ENCODE measurements around the gene NACAD. TPM values are rescaled to one million over a fixed set of nuclear protein-coding genes. Genes with fewer than 3 reads are reported as not detected.

Gene NACAD
- total RNA-seq, 1 donor from 2014 or later, result 1.0 TPM

DNA sequence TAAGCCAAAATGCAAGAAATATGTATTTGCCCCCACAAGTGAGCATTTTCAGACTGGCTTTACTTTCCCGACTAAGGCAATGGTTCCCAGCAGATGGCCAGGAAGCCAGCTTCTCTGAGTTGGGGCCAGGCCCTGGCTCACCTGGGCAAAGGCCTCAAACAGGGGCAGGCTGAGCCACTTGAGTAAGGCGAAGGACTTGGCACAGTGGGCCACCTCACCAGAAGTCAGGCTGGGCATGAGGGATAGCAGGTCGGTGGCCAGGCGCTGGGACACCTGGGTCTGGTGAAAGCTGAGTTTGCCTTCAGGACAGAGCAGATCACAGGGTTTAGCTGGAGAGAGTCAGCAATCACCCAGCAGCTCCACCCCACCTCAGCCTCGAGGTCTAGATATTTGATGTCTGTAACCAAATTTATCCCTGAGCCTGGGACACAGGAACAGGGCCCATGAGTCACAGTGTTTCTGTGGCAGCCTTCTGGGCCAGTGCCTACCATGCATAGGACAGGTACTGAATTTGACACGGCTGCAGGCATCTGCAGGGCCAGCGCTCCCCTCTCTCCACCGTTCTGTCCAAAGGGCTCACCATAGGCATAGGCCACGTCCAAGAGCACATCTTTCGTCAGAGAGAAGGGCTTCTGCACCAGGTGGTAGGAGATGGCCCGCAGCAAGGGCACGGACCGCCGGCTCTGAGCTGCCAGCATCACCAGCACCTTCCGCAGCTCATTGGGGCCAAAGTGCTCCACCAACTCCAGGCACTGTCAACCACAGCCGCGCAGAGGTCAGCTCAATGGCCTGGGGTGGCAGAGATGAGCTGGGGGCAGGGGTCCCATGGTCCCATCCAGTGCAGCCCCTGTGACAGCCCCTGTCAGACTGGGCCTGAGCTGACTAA is 15.4 kb upstream of the NACAD start:
- Histone ChIP-seq H3K9ac (ENCODE audit: low read depth in 1 of 3, low read length in 3 of 3) (no peak overlapping the region), H3K9me3 (ENCODE audit: control insufficient read depth in 3 of 3, low read length in 3 of 3) (no peaks in the 10 kb centered on the region), H3K27me3 (ENCODE audit: control insufficient read depth in 3 of 3, insufficient read depth in 3 of 3, low read length in 3 of 3) (no peaks in the 10 kb centered on the region), H3K4me1 (ENCODE audit: control insufficient read depth in 3 of 3, insufficient read depth in 3 of 3, low read length in 3 of 3) (peaks cover 21 to 43% (median 28%) of the 10 kb centered on the region in 3 donors), H3K36me3 (ENCODE audit: control insufficient read depth in 3 of 3, insufficient read depth in 3 of 3, low read length in 3 of 3) (peaks cover 96 to 100% (median 97%) of the 10 kb centered on the region in 3 donors), H3K27ac (ENCODE audit: low read depth, low read length) (peak overlapping the region; percentile 13), H3K4me3 (ENCODE audit: low read length in 3 of 3) (no peak overlapping the region)

DNA sequence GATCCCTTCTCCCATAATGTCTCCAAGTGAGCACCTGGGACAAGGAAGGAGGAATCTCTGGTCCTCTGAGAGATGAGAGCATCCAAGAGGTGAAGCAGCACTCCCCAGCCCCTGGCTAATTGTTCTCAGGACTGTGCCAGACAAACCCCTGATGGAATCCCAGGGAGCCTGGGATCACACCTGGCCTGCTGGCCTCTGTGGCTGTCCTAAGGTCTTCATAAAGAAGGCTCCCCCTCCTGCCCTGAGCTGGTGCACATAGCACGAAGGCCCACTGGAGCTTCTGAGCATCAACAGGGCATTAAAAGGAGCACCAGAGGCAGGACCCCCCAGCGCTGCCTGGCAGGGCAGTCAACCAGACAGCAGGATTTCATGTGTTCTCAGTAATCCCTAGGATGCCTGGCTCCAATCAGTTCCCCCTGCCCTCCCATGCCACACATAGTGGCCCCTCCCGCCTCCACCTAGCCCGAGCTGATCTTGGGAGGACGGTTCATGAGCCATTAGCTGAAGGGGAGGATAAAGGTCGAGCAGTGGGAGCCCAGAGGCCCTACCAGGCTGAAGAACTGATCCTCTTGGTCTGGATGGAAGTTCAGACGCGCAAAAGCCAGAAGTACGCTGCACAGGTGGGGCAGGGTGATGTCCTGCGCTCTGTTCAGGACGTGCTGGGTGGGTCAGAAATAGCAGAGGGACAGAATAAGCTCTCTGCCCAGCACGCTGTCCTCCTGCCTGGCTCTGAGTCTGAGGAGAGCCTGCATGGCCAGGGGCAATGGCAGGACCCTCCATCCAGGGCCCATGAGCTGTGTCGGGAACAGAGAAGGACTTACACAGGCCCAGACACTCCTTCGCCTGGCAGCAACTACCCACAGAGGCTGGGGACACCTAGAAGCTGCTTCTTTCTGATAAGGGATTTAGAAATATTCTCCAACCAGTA is 14.3 kb upstream of the NACAD start:
- peaks cover 88 to 94% (median 93%) of the 10 kb centered on the region in 3 donors for H3K36me3 ChIP-seq (ENCODE audit: control insufficient read depth in 3 of 3, insufficient read depth in 3 of 3, low read length in 3 of 3)
- no peak overlapping the region for H3K27ac ChIP-seq (ENCODE audit: low read depth, low read length)
- H3K4me1 ChIP-seq (ENCODE audit: control insufficient read depth in 3 of 3, insufficient read depth in 3 of 3, low read length in 3 of 3), result peaks cover 11 to 31% (median 18%) of the 10 kb centered on the region in 3 donors
- no peak overlapping the region for H3K4me3 ChIP-seq (ENCODE audit: low read length in 3 of 3)
- H3K9ac ChIP-seq (ENCODE audit: low read depth in 1 of 3, low read length in 3 of 3), result no peak overlapping the region
- no peaks in the 10 kb centered on the region for H3K9me3 ChIP-seq (ENCODE audit: control insufficient read depth in 3 of 3, low read length in 3 of 3)
- H3K27me3 ChIP-seq (ENCODE audit: control insufficient read depth in 3 of 3, insufficient read depth in 3 of 3, low read length in 3 of 3), result no peaks in the 10 kb centered on the region

DNA sequence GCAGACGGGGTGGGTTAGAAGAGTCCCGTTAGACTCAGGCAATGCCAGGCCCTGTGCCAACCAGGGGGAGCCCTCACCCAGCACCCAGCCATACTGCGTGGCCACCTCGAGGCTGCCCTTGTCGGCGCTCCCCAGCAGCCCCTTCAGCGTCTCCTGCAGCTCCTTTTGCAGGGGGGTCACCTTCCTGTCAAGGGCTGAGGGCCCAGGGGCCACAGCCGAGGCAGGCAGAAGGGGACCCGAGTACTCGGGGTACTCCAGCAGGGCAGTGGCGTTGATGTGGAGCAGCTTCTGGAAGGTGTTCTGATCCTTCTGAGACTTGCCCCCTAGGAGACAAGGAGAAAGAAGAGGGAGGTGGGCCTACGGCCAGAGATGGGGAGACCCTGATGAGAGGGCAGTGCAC is 13.0 kb upstream of the NACAD start:
- H3K9ac ChIP-seq (ENCODE audit: low read depth in 1 of 3, low read length in 3 of 3), result no peak overlapping the region
- peaks cover 76 to 83% (median 80%) of the 10 kb centered on the region in 3 donors for H3K36me3 ChIP-seq (ENCODE audit: control insufficient read depth in 3 of 3, insufficient read depth in 3 of 3, low read length in 3 of 3)
- no peaks in the 10 kb centered on the region for H3K9me3 ChIP-seq (ENCODE audit: control insufficient read depth in 3 of 3, low read length in 3 of 3)

DNA sequence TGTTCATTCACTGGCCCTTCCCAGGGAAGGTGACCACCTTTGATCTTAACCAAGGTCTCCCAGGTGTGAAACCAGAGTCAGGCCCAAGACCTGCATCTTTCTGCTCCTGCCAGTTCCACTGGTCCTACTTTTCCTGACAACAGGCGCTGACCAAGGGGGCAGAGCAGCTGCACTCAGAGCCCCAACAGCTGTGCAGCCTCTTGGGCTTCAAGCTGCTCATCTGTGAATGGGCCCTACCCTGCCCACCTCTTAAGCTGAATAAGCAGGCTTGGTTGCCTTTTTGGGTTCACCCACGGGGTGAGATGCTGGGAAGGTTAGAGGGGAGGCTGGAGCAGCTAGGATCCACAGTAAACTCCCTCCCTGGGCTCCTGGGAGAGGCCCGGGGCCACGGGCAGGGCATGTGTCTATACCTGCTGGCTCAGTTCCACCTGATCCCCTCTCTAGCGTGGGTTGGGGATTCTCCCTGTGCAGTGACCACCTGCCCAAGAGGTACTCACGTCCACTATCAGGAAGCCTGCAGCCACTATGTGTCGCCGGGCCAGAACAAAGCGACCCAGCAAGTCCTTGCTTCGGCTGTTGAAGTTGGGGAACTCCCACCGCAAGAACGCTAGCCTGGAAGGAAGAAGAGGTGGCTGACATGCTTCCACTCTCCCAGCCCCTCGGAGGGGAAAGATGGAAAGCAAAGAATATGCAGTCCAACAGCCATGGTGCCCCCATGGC is 12.2 kb upstream of the NACAD start:
- H3K27ac ChIP-seq (ENCODE audit: low read depth, low read length), result no peak overlapping the region
- H3K4me1 ChIP-seq (ENCODE audit: control insufficient read depth in 3 of 3, insufficient read depth in 3 of 3, low read length in 3 of 3), result peaks cover 6 to 14% (median 11%) of the 10 kb centered on the region in 3 donors
- no peaks in the 10 kb centered on the region for H3K9me3 ChIP-seq (ENCODE audit: control insufficient read depth in 3 of 3, low read length in 3 of 3)
- H3K4me3 ChIP-seq (ENCODE audit: low read length in 3 of 3), result no peak overlapping the region
- H3K27me3 ChIP-seq (ENCODE audit: control insufficient read depth in 3 of 3, insufficient read depth in 3 of 3, low read length in 3 of 3), result no peaks in the 10 kb centered on the region
- H3K9ac ChIP-seq (ENCODE audit: low read depth in 1 of 3, low read length in 3 of 3), result no peak overlapping the region
- peaks cover 70 to 75% (median 73%) of the 10 kb centered on the region in 3 donors for H3K36me3 ChIP-seq (ENCODE audit: control insufficient read depth in 3 of 3, insufficient read depth in 3 of 3, low read length in 3 of 3)

More for the DNA sequence above, 13.0 kb upstream of the NACAD start:
- Histone ChIP-seq H3K4me1 (ENCODE audit: control insufficient read depth in 3 of 3, insufficient read depth in 3 of 3, low read length in 3 of 3) (peaks cover 6 to 19% (median 11%) of the 10 kb centered on the region in 3 donors), H3K27me3 (ENCODE audit: control insufficient read depth in 3 of 3, insufficient read depth in 3 of 3, low read length in 3 of 3) (no peaks in the 10 kb centered on the region), H3K4me3 (ENCODE audit: low read length in 3 of 3) (no peak overlapping the region), H3K27ac (ENCODE audit: low read depth, low read length) (no peak overlapping the region)

DNA sequence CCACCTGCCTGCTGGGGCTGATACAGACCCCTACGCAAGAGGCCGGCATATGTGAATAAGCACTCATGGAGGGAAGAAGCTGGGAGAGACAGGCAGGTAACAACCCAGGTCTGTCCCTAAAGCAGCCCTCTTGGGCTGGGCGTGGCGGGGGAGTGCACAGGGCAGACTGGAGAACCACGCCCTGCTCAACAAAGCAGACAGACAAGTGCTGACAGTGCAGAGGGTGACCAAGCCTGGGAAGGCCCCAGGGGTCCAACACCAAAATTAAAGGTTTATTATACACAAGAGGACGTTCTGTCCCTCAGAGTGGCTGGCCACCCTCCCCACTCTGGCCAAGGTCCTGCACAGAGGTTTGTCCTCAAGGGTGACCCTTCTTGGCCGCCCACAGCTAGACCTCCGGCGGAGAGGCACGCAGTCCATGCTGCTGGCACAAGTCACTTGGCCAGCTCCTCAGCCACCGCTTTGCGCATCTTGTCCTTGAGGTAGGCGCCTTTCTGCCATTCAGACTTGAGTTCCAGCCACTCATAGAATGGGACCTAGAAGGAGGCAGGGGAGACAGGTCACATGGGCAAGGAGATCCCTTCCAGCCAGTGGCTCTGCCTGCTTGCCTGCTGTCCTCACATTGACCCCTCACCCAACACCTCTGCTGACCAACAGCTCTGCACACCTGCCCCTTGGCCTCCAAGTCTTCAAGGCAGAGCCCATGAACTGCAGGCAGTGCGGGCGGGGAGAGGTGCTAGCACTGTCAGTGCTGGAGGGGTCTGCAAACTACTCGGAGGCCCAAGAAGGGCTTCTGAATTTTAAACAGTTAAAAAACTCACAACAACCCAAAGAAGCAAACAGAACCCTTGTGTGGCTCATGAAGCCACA is 11.4 kb upstream of the NACAD start:
- H3K27ac ChIP-seq (ENCODE audit: low read depth, low read length), result no peak overlapping the region
- H3K27me3 ChIP-seq (ENCODE audit: control insufficient read depth in 3 of 3, insufficient read depth in 3 of 3, low read length in 3 of 3), result no peaks in the 10 kb centered on the region
- H3K4me3 ChIP-seq (ENCODE audit: low read length in 3 of 3), result no peak overlapping the region
- peaks cover 0 to 7% (median 4%) of the 10 kb centered on the region in 3 donors for H3K4me1 ChIP-seq (ENCODE audit: control insufficient read depth in 3 of 3, insufficient read depth in 3 of 3, low read length in 3 of 3)
- H3K36me3 ChIP-seq (ENCODE audit: control insufficient read depth in 3 of 3, insufficient read depth in 3 of 3, low read length in 3 of 3), result peaks cover 62 to 67% (median 65%) of the 10 kb centered on the region in 3 donors
- H3K9me3 ChIP-seq (ENCODE audit: control insufficient read depth in 3 of 3, low read length in 3 of 3), result no peaks in the 10 kb centered on the region
- H3K9ac ChIP-seq (ENCODE audit: low read depth in 1 of 3, low read length in 3 of 3), result no peak overlapping the region

DNA sequence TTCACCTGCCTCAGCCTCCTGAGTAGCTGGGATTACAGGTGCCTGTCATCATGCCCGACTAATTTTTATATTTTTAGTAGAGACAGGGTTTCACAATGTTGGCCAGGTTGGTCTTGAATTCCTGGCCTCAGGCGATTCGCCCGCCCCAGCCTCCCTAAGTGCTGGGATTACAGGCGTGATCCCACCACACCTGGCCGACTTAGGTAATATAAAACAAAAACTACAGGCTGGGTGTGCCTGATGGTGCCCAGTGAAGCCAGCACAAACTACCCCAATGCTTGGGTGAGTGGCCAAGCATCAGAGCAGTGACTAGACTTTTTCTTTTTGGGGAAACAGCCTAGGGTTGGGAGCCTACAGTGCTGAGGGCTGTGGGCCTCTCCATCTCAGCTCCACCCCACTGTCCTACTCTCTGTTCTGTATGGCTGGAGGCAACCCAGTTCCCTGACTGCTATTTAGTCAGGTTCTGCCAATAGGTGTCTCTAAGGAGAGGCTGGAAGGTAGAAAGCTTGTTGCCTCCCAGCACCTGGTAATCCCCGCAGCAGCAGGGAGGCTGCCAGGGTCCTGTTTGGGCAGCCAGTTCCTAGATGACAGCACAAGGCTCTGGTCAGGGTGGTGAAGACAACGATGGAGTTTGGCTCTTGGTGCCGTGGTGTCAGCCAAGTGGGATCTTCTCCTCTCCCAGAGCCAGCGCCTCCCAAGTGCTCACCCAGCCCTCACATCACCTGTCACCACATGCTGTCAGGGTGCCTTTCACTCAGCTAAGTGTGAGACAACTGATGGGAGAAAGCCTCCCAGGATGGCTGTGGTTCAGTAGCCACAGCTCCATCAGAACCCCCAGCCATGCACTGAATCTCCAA is 10.4 kb upstream of the NACAD start:
- H3K36me3 ChIP-seq (ENCODE audit: control insufficient read depth in 3 of 3, insufficient read depth in 3 of 3, low read length in 3 of 3), result peaks cover 53 to 58% (median 56%) of the 10 kb centered on the region in 3 donors
- H3K9me3 ChIP-seq (ENCODE audit: control insufficient read depth in 3 of 3, low read length in 3 of 3), result no peaks in the 10 kb centered on the region
- H3K9ac ChIP-seq (ENCODE audit: low read depth in 1 of 3, low read length in 3 of 3), result no peak overlapping the region
- no peak overlapping the region for H3K4me3 ChIP-seq (ENCODE audit: low read length in 3 of 3)
- H3K4me1 ChIP-seq (ENCODE audit: control insufficient read depth in 3 of 3, insufficient read depth in 3 of 3, low read length in 3 of 3), result peaks cover 0 to 4% (median 4%) of the 10 kb centered on the region in 3 donors
- no peaks in the 10 kb centered on the region for H3K27me3 ChIP-seq (ENCODE audit: control insufficient read depth in 3 of 3, insufficient read depth in 3 of 3, low read length in 3 of 3)
- H3K27ac ChIP-seq (ENCODE audit: low read depth, low read length), result no peak overlapping the region

DNA sequence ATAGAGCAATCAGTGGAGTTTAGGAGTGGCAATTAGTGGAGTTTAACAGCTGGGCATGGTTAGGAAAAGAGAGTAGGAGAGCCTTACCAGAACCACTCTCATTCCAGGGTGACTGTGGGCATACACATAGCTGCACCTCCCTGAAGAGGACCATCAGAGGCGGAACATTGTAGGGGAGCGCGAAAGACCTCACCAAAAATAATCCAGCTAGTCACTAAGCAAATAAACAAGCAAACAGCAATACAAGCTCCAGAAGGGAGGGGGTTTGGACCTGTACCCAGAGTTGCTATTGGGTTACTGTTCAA is 4.1 kb upstream of the NACAD start:
- Histone ChIP-seq H3K4me3 (ENCODE audit: low read length in 3 of 3) (no peak overlapping the region), H3K4me1 (ENCODE audit: control insufficient read depth in 3 of 3, insufficient read depth in 3 of 3, low read length in 3 of 3) (peaks cover 0 to 4% (median 0%) of the 10 kb centered on the region in 3 donors), H3K9ac (ENCODE audit: low read depth in 1 of 3, low read length in 3 of 3) (no peak overlapping the region), H3K36me3 (ENCODE audit: control insufficient read depth in 3 of 3, insufficient read depth in 3 of 3, low read length in 3 of 3) (peaks cover 0 to under 1% (median 0%) of the 10 kb centered on the region in 3 donors), H3K9me3 (ENCODE audit: control insufficient read depth in 3 of 3, low read length in 3 of 3) (no peaks in the 10 kb centered on the region), H3K27ac (ENCODE audit: low read depth, low read length) (no peak overlapping the region), H3K27me3 (ENCODE audit: control insufficient read depth in 3 of 3, insufficient read depth in 3 of 3, low read length in 3 of 3) (peaks cover 0 to 8% (median 7%) of the 10 kb centered on the region in 3 donors)

DNA sequence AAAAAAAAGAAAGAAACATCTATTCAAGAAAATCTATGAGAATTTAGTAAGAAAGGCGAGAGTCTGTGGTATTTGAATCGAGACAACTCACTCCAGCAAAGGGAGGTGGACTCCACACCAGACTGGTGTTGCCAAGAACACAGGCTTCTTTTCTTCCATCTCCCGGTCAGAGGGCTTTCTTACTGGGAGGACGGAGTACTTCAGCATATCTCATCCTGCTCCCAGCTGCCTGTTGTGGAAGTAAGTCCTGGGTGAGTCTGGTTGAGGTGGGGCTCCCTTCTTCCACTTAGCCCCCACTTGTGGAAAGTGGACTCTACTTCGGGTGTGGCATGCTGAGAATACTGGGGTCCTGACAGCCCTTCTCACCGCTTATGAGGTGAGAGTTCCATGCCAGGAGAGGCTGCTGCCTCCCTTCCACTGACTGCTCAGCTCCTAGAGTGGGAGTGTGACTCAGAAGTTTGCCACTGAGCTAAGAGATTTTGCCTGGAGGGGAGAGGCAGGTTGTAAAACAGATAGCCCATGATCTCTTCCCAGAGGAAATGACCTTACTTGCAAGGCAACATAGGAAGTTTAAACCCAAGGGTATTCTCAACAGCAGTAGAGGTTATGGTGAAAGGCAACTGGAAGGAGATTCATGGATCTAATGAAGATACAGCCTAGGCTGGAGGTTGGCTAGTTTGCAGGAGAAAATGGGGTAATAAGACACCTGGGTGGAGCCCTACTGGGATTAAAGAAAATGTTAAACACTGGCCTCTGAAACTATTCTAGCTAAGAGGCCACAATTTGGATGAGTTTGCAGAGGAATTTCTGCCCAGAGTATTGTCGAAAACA is 3.5 kb upstream of the NACAD start:
- no peak overlapping the region for H3K4me3 ChIP-seq (ENCODE audit: low read length in 3 of 3)
- no peak overlapping the region for H3K27ac ChIP-seq (ENCODE audit: low read depth, low read length)
- peaks cover 0 to 5% (median 0%) of the 10 kb centered on the region in 3 donors for H3K4me1 ChIP-seq (ENCODE audit: control insufficient read depth in 3 of 3, insufficient read depth in 3 of 3, low read length in 3 of 3)
- H3K9me3 ChIP-seq (ENCODE audit: control insufficient read depth in 3 of 3, low read length in 3 of 3), result no peaks in the 10 kb centered on the region
- H3K27me3 ChIP-seq (ENCODE audit: control insufficient read depth in 3 of 3, insufficient read depth in 3 of 3, low read length in 3 of 3), result peaks cover 0 to 8% (median 7%) of the 10 kb centered on the region in 3 donors
- no peaks in the 10 kb centered on the region for H3K36me3 ChIP-seq (ENCODE audit: control insufficient read depth in 3 of 3, insufficient read depth in 3 of 3, low read length in 3 of 3)
- no peak overlapping the region for H3K9ac ChIP-seq (ENCODE audit: low read depth in 1 of 3, low read length in 3 of 3)
